ENCODE data around the gene ZNF532.

- TF ChIP-seq CTCF (IDR thresholded peaks at IDR 0.05; ENCODE audit: low read depth, low read length) (no peak), EZH2phosphoT487 (IDR thresholded peaks at IDR 0.05; ENCODE audit: low read depth) (no peak)
Observed at GRCh38 chr18:58851856-58852255, 12.8 kb upstream of the ZNF532 start.

All from OCI-LY3 (cell line).